NCI-H226 (cell line): ENCODE measurements around the gene PRAMEF15.
"Not testable (repeated sequence)": the region's sequence is repeated elsewhere in the genome, so short reads cannot be mapped to it uniquely, and the experiment has no call there.

Experiments
- DNase-seq: peaks from one replicate; pipeline ENCODE4 v3.0.0-alpha.2; 2015

PRAMEF15 gene

DNA sequence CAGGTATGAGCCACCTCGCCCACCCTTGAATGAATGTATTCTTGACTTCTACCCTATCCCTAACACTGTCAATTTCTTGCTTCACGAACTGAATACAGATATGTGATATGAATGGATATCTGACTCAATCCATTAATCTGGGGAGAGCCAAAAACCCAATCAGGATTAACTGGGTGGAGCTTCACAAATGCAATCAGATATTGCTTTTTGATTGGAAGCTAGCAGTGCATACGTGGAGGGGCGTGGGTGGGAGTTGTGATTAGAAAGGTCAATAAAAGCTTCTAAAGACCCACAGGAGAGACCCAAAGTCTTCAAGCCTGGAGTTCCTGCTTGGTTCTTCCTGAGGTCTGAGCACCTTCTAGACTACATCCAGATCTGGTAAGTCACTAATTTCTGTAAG, at the start of gene PRAMEF15:
Gene PRAMEF15 (plus strand): TSS at position 301 of the 400 bp plus-strand sequence. CDS start 2,827 bp downstream, outside the sequence.
- not testable (repeated sequence) for DNase-seq

DNA sequence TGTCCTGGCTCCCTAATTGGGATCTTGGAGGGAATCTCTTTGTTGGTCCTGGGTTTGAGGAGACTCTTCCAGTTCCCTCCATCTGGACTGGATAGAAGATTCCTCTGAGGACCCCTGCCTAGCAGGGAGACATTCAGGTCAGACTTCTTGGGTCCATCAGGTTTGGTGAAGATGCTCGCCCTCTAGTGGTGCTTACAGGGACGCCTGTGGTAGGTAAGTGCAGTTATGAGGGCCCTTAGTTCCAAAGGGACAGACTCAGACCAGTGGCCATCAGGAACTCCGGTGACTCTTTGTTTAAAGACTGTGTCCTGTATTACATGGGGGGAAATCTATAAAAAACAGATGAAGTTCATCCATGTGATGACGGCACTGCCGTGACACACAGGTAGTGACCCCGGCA, 38.4 kb upstream of the PRAMEF15 start:
- not testable (repeated sequence) for DNase-seq

DNA sequence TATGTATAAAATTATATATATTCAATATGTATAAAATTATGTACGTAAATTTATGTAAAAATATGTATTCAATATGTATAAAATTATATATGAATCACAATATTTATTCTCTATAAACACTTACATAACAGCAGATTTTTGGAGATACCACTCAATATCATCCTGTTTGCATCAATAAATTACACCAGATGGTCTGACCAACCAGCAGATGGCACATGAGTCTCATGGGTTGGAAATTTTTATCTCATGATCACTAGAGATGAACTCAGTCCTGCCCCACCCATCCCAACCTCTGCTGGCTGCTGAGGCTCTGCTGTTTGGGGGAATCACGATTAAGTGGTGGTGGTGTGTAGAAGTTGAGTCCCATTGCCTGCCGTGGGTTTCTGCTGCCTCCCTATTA, 35.8 kb upstream of the PRAMEF15 start:
- DNase-seq = not testable (repeated sequence)

DNA sequence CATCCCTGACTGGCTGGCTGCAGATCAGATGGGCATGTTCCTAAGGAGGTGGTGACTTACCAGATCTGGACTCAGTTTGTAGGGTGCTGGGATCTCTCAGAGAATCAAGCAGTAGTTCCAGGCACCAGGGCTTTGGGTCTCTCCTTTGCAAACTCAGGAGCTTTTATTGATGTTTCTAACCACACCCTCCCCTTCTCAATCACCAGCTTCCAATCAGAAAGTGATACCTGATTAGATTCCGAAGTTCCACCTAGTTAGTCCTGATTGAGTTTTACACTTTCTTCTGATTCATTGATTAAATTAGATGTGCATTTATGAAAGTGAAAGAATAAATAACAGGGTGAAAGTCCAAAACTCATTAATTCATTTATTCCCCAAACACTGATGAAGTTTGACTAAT, 30.3 kb upstream of the PRAMEF15 start, which contains the start of gene PRAMEF8:
Gene PRAMEF8 (minus strand): TSS at position 101 of the 400 bp plus-strand sequence. CDS start 1,046 bp downstream, outside the sequence.
- not testable (repeated sequence) for DNase-seq

DNA sequence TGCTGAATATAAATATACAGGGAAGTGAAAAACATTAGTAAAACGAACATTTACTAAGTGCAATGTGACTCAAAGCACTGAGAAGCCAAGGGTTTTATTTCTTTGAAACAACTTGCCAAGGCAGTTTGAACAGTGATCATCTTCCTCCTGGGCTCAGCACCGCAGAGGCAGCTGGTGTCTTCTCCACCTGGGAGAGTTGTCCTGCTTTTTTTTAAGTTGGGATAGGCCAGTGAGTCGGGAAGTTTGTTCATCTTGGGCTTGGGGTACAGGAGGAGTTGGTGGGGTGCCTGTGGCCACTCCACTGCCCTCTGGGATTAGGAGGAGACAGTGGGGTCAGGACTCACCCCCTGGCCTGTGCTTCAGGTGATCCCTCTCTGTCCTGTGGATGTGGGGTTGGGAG, 26.4 kb upstream of the PRAMEF15 start:
- not testable (repeated sequence) for DNase-seq

DNA sequence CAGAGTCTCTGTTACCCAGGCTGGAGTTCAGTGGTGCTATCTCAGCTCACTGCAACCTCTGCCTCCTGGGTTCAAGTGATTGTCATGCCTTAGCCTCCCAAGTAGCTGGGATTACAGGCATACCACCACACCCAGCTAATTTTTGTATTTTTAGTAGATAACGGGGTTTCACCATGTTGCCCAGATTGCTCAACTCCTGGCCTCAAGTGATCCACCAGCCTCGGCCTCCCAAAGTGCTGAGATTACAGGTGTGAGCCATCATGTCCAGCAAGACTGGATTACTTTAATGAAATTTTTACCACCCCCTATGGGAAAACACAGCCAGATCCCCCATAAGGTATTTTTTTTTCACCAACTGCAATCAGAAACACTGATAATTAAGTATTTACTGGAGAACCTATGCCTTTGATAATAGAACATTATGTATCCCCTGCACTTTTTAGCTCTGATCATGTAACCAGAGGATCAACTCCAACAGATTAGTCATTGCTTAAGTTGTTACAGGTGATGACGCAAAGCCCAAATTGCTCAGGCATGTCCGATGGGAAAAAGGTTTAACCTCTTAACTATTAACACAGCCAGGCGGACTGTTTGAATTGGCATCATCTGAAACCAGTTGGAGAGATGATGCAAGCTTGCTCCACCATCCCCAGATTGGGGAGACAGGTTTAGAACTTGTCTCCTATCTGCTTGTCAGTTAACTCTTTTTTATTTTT, 18.0 kb upstream of the PRAMEF15 start:
- DNase-seq = not testable (repeated sequence)

DNA sequence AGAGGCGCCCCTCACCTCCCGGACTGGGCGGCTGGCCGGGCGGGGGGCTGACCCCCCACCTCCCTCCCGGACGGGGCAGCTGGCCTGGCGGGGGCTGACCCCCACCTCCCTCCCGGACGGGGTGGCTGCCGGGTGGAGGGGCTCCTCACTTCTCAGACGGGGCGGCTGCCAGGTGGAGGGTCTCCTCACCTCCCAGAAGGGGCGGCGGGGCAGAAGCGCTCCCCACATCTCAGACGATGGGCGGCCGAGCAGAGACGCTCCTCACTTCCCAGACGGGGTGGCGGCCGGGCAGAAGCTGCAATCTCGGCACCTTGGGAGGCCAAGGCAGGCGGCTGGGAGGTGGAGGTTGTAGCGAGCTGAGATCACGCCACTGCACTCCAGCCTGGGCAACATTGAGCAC, 16.7 kb upstream of the PRAMEF15 start:
- DNase-seq = not testable (repeated sequence)

DNA sequence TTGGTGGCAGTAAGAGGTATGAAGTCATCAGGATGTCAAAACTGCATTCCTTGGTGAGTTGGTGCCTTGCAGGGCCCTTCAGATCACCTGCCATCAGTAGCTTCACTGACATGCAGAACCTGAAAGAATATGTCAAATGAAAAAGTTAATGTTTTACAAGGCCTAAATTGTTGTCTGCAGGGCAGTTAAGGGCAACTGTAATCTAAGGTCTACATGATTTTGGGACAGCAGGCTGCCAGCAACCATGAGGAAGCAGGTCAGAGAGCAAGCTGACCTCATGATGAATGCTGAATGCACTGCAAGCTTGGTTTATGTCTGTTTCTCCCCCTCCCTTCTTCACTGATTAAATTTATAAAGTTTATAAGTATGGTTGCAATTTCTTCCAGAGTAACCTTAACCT, 13.2 kb upstream of the PRAMEF15 start:
- not testable (repeated sequence) for DNase-seq

DNA sequence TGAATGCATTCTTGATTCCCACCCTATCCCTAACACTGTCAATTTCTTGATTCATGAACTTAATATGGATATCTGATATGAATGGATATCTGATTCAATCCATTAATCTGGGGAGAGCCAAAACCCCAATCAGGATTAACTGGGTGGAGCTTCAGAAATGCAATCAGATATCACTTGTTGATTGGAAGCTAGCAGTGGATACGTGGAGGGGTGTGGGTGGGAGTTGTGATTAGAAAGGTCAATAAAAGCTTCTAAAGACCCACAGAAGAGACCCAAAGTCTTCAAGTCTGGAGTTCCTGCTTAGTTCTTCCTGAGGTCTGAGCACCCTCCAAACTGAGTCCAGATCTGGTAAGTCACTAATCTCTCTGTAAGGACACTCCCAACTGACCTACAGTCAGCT, 12.1 kb upstream of the PRAMEF15 start, which contains the start of gene PRAMEF33:
Gene PRAMEF33 (plus strand): TSS at position 301 of the 400 bp plus-strand sequence. CDS start 2,416 bp downstream, outside the sequence.
- not testable (repeated sequence) for DNase-seq

DNA sequence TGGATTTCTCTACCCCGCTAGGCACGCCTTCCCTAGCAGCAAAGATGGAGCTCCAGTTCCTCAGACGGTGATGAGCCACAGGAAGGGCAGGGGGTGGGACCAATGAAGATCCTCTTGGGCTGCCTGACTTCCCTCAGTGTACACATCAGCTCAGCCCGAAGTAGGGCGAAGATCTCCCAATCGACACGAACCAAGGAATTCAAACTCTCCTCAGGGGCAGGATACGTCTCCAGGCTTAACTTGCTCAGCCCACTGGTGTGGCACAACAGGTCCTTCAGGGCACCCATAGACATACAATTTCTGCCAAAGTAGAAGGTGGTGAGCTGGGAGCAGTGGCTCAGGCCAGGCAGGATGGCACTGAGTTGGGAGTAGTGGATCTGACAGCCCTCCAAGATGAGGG, 27.1 kb downstream of the PRAMEF15 start:
- not testable (repeated sequence) for DNase-seq

DNA sequence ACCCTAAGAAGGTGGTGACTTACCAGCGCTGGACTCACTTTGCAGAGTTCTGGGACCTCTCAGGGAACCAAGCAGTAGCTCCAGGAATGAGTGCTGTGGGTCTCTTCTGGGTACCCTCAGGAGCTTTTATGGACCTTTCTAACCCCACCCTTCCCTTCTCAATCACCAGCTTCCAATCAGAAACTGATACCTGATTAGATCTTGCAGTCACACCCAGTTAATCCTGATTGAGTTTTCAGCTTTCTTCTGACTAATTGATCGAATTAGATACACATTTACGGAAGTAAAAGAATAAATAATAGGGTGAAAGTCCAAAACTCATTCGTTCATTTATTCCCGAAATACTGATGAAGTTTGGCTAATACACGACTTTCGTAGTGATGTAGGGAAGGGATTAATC, 31.7 kb downstream of the PRAMEF15 start, which contains the start of gene PRAMEF14:
Gene PRAMEF14 (minus strand): TSS at position 101 of the 400 bp plus-strand sequence. CDS start 1,820 bp downstream, outside the sequence.
- DNase-seq = not testable (repeated sequence)

DNA sequence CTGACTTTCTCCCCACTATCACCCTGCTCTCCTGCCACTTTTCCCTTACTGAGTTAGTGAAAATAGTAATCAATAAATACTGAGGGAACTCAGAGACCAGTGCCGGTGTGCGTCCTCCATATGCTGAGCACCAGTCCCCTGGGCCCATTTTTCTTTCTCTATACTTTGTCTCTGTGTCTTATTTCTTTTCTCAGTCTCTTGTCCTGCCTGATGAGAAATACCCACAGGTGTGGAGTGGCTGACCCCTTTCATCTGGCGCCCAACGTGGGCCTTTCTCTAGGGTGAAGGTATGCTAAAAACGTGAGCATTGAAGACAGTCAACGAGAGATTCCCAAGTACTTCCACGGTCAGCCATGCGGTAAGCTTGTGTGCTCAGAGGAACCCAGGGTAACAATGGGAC, 38.1 kb downstream of the PRAMEF15 start:
- not testable (repeated sequence) for DNase-seq

DNA sequence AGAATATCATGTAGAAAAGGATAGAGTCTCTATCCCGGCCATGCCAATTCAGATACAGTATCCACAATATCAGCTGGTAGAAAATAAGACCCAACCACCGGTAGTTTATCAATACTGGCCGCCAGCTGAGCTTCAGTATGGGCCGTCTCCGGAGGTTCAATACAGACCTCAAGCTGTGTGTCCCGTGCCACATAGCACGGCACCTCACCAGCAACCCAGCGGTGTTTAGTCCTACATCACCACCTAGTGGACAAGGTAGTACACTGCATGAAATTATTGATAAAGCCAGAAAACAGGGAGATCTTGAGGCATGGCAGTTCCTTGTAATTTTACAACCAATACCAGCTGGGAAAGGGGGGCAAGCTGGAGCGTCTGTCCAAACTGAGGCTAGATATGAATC, 39.1 kb downstream of the PRAMEF15 start:
- not testable (repeated sequence) for DNase-seq

DNA sequence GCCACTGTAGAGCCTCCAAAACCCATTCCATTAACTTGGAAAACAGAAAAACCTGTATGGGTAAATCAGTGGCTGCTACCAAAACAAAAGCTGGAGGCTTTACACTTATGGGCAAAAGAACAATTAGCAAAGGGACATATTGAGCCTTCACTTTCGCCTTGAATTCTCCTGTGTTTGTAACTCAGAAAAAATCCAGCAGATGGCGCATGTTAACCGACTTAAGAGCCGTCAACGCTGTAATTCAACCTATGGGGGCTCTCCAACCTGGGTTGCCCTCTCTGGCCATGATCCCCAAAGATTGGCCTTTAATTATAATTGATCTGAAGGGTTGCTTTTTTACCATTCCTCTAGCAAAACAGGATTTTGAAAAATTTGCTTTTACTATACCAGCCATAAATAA, 41.4 kb downstream of the PRAMEF15 start:
- peak; percentile 14 for DNase-seq

DNA sequence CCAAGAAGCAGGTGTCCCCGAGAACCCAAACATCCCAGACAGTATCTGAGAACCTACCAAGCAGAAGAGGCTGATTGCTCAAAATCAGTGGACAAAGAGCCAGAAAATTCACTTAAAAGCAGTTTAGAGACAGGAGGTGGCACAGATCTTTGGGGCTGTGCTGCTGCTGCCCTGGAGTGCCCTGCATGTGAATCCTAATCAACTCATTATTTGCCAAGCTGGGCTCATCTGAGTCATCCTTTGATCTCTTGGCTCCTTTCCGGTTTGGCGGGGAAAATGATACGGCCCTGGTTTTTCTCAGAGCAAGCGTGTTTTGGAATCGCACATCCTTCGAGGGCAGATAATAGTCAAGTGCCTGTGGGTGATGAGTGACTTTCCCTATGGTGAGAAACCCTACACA, 47.0 kb downstream of the PRAMEF15 start:
- DNase-seq = not testable (repeated sequence)

DNA sequence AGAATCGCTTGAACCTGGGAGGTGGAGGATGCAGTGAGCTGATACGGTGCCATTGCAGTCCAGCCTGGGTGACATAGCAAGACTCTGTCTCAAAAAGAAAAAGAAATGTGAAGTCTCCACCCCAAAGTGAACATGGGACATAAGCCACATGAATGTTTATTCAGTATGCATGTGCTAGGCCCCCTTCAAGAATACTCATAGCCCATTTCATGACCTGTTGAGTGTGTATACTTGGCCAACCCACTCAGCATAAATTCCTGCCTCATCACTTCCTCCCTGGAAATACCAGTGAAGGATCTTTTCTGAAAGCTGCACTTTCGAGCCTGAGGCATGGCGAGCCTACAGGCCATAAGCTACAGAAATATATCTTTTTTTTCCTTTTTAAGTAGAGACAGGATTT, 49.5 kb downstream of the PRAMEF15 start:
- DNase-seq = not testable (repeated sequence)

DNA sequence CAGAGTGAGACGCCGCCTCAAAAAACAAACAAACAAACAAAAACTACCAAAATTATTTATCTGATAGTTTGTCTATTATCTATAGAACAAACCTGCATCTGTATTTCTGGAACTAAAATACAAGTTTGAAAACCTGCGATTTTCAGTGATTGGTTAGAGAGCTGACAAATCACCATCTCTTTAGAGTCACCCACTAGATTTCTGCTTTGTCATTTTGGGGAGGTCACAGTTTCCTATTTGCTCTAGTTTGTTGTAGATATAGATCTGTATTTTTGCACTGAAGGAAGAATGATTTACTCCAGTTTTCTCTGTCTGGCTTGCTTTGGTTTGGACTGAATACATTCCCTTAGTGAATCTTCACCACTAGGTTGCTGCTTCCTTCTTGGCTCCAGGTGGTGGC, 51.2 kb downstream of the PRAMEF15 start:
- DNase-seq = not testable (repeated sequence)

DNA sequence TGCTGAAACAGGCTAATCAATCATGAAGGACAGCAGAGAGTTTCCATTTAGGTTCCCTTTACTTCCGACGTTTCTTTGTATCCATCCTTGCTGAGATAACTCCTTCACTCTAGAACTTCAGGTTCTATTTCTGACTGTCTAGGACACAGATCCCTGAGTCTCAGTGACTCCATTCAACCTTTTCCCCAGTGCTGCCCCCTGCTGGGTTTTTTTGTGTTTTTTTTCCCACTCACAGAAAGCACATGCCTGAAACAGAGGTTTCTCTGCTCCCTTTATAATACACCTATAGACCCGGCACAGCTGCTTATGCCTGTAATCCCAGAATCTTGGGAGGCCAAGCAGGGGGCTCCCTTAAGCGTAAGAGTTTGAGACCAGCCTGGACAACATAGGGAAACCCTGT, 53.2 kb downstream of the PRAMEF15 start:
- not testable (repeated sequence) for DNase-seq
